Neural progenitor cell (in vitro differentiated cells): Measurements from ENCODE around the gene ANO1.

Source experiments
- EZH2 ChIP-seq: fragments of 200-600 bp; sonication (generic); IDR thresholded peaks from 2 replicates; pipeline ENCODE4 v1.6.1; 2017; ENCODE audit warnings: antibody characterized with exemption, mild to moderate bottlenecking, moderate library complexity
- EZH2phosphoT487 ChIP-seq: fragments of 200-600 bp; sonication (generic); IDR thresholded peaks from 2 replicates; pipeline ENCODE4 v1.6.1; 2017; ENCODE audit warnings: antibody characterized with exemption
- TF ChIP-seq, protein P1 (sequence below): fragments of 200-600 bp; sonication (generic); IDR thresholded peaks from 2 replicates; pipeline ENCODE4 v1.5.1; 2017; ENCODE audit warnings: antibody characterized with exemption, mild to moderate bottlenecking

GRCh38 chr11:70233034-70233433 lies 154.9 kb downstream of the ANO1 start:
- TF ChIP-seq, protein P1, sequence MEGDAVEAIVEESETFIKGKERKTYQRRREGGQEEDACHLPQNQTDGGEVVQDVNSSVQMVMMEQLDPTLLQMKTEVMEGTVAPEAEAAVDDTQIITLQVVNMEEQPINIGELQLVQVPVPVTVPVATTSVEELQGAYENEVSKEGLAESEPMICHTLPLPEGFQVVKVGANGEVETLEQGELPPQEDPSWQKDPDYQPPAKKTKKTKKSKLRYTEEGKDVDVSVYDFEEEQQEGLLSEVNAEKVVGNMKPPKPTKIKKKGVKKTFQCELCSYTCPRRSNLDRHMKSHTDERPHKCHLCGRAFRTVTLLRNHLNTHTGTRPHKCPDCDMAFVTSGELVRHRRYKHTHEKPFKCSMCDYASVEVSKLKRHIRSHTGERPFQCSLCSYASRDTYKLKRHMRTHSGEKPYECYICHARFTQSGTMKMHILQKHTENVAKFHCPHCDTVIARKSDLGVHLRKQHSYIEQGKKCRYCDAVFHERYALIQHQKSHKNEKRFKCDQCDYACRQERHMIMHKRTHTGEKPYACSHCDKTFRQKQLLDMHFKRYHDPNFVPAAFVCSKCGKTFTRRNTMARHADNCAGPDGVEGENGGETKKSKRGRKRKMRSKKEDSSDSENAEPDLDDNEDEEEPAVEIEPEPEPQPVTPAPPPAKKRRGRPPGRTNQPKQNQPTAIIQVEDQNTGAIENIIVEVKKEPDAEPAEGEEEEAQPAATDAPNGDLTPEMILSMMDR, result no peak
- TF ChIP-seq EZH2 (no peak), EZH2phosphoT487 (no peak)
